Stimulated activated naive CD8-positive, alpha-beta T cell treated with anti-CD3 and anti-CD28 coated beads, Interleukin-15, amount 100 ng/mL, for 72 hours (primary cell): ENCODE measurements around the gene UBE2Q1.
"Not testable (repeated sequence)": the region's sequence is repeated elsewhere in the genome, so short reads cannot be mapped to it uniquely, and the experiment has no call there.

ENCODE experiments used
- ATAC-seq: fragments of 150-1000 bp; cut with Tn5 transposase; 2 replicates; pipeline ENCODE4 v1.10.0; 2021; ENCODE audit warnings: mild to moderate bottlenecking, moderate library complexity
- DNase-seq, 2 donors: peaks; one replicate each; pipeline ENCODE4 v3.0.0; 2021 to 2022
- H3K27ac Mint-ChIP-seq, 2 donors: one replicate each; pipeline ENCODE4 v1.8.0; 2022; ENCODE audit warnings: mild to moderate bottlenecking in 2 of 2, mixed read lengths in 2 of 2, moderate library complexity in 2 of 2
- H3K27me3 Mint-ChIP-seq: one replicate; pipeline ENCODE4 v1.8.0; 2022; ENCODE audit warnings: mixed read lengths
- H3K4me1 Mint-ChIP-seq: one replicate; pipeline ENCODE4 v1.8.0; 2022; ENCODE audit warnings: mild to moderate bottlenecking, mixed read lengths
- H3K4me3 Mint-ChIP-seq, 2 donors: one replicate each; pipeline ENCODE4 v1.8.0; 2022; ENCODE audit warnings: mild to moderate bottlenecking in 2 of 2, mixed read lengths in 2 of 2, moderate library complexity in 1 of 2
- H3K9me3 Mint-ChIP-seq, 2 donors: one replicate each; pipeline ENCODE4 v1.8.0; 2022; ENCODE audit warnings: mixed read lengths in 2 of 2

The UBE2Q1 gene

DNA sequence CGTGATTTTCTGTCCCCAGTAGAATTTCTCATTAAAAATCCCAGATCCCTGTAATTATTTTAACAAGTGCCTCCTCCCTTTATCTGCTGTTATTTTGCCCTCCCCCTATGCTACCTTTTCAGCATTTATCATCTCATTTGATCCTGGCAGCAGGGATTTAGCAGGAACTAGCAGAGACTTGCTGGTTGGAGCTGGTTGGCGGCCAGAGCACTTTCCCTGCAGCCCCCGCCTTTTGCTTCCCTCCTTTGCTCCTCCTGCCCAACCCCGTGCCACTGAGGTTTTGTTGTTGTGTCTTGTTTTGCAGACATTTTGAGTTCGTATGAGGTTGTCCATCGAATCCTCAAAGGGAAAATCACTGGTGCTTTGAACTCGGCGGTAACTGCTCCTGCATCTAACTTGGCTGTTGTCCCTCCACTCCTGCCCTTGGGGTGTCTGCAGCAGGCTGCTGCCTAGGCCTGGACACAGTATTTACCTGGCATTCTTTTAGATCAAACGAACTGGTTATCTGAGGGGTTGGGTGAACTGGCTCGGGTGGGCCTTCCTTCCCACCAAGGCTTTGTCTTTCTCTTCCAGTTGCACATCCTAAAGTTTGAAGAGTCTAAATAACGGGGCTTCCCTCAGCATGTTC, 11.2 kb downstream of the UBE2Q1 start:
- no peak for ATAC-seq
- Mint-ChIP-seq H3K4me3 (no peak overlapping the region), H3K4me1 (peaks cover 28% of the 10 kb centered on the region), H3K9me3 (no peaks in the 10 kb centered on the region), H3K27ac (no peak overlapping the region), H3K27me3 (no peaks in the 10 kb centered on the region)
- no peak for DNase-seq

DNA sequence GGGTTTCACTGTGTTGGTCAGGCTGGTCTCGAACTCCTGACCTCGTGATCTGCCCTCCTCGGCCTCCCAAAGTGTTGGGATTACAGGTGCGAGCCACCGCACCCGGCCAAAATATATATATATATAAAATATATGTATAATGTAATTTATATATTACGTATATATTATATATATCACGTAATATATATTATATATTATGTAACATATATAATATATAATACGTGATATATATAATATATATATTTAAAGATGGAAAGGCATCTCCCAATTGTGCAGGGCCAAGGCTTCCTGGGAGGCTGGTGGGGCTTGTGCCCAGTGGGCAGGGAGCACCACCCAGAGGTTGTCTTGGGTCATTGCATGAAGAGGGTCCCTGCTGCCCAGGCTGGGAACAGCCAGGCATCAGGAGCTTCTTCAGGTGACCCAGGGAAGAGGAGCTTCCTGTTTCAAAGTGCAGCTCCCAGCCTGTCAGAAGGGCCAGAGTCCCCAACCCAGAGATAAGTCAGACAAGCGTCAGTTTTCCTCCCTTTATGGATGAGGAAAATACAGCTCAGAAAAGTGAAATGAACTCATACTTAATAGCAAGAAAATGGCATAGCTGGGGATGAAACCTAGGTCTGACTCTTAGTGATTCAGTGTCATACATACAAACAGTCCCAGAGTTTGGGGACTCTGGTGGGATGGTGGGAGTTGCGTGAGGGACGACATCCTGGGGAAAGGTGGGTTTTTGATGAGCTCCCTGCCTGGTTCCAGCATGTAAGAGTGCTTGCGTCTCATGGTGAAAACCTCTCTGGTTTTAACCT, 12.0 kb downstream of the UBE2Q1 start:
- H3K9me3 Mint-ChIP-seq, result no peaks in the 10 kb centered on the region
- H3K4me1 Mint-ChIP-seq, result peaks cover 23% of the 10 kb centered on the region
- peak; percentile 87 for ATAC-seq
- peaks cover 2% of the 10 kb centered on the region for H3K27me3 Mint-ChIP-seq
- DNase-seq, result peak; percentile 52 to 68
- H3K27ac Mint-ChIP-seq, result no peak overlapping the region
- H3K4me3 Mint-ChIP-seq, result no peak overlapping the region

DNA sequence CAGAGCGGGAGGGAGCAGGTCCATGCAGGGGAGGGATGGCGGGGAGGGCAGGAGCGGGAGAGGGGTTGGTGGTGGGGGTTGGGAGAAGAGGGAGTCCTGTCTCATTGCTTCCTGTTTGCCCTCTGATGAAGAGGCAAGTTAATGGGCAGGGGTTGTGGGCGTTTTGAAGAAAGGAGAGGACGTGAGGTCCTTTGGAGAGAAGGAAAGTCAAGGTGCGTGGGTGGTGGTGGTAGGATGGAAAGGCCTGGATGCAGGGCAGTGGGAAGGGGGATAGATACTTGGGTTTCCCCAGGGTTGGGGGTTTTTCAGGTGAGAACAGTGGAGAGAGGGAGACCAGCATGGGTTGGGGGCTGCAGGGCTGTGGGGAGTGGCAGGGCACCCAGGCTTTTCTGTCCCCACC, 17.2 kb downstream of the UBE2Q1 start:
- no peak overlapping the region for H3K4me3 Mint-ChIP-seq
- peaks cover 6% of the 10 kb centered on the region for H3K4me1 Mint-ChIP-seq
- H3K9me3 Mint-ChIP-seq, result no peaks in the 10 kb centered on the region
- ATAC-seq, result no peak
- peaks cover 19% of the 10 kb centered on the region for H3K27me3 Mint-ChIP-seq
- no peak for DNase-seq
- no peak overlapping the region for H3K27ac Mint-ChIP-seq

DNA sequence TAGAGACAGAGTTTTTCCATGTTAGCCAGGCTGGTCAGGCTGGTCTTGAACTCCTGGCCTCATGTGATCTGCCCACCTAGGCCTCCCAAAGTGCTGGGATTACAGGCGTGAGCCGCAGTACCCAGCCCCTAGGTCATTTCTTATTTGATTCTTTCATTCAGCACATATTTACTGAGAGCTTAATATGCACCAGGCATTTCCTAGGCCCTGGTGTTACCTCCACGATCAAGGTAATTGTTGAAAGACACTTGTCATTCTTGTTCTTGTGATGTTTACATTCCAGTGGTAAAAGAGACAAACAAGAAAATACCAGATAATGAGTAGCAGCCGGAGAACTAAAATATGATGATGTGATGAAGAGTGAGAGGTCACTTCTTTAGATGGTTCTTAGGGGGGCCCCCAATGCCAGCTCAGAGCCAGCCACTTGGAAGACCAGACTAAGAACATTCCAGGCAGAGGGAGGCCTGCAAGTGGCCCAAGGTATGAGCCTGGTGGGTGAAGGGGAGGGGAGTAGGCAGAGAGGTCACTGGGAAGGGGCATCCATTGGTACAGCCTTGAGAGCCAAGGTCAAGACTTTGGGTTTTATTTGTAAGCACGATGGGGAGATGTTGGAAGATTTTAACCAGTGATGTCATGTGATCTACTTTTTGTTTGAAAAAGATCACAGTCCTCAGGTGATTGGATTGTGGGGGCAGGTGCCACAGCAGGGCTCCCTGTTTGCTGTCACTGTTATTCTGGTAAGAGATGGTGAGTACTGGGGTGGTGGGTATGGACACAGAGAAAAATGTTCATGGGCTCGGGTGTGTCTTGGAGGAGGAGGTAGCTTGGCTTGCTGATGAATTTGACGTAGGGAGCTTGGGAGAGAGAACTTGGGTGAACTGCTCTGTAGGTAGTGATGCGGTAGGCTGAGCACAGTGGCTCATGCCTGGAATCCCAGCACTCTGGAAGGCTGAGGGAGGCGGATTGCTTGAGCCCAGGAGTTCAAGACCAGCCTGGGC, 18.7 kb downstream of the UBE2Q1 start:
- ATAC-seq (no peak), DNase-seq (no peak)
- Mint-ChIP-seq H3K9me3 (peaks cover 0 to 6% of the 10 kb centered on the region in 2 donors), H3K4me1 (peaks cover 6% of the 10 kb centered on the region), H3K27me3 (peaks cover 30% of the 10 kb centered on the region), H3K27ac (no peak overlapping the region), H3K4me3 (no peak overlapping the region)

DNA sequence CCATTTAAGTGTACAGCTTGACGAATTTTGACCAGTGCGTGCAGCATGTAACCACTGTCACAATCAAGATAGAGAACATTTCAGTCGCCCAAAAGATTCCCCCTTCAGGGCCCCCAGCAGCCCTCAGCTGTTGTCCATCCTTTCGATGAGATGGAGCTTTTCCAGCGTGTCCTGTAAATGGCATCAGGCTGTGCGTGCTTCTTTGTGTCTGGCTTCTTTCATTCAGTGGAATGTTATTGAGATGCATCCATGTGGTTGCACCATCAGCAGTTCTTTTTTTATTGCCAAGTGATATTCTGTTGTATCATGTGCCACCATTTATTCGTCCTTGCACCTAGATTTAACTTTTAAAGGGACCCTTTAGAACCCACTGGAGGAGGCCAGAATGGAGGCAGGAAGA, 21.9 kb downstream of the UBE2Q1 start:
- H3K4me1 Mint-ChIP-seq, result peaks cover 6% of the 10 kb centered on the region
- ATAC-seq, result no peak
- H3K9me3 Mint-ChIP-seq, result peaks cover 0 to 6% of the 10 kb centered on the region in 2 donors
- no peak for DNase-seq
- no peak overlapping the region for H3K4me3 Mint-ChIP-seq
- H3K27ac Mint-ChIP-seq, result no peak overlapping the region
- H3K27me3 Mint-ChIP-seq, result peaks cover 29% of the 10 kb centered on the region

DNA sequence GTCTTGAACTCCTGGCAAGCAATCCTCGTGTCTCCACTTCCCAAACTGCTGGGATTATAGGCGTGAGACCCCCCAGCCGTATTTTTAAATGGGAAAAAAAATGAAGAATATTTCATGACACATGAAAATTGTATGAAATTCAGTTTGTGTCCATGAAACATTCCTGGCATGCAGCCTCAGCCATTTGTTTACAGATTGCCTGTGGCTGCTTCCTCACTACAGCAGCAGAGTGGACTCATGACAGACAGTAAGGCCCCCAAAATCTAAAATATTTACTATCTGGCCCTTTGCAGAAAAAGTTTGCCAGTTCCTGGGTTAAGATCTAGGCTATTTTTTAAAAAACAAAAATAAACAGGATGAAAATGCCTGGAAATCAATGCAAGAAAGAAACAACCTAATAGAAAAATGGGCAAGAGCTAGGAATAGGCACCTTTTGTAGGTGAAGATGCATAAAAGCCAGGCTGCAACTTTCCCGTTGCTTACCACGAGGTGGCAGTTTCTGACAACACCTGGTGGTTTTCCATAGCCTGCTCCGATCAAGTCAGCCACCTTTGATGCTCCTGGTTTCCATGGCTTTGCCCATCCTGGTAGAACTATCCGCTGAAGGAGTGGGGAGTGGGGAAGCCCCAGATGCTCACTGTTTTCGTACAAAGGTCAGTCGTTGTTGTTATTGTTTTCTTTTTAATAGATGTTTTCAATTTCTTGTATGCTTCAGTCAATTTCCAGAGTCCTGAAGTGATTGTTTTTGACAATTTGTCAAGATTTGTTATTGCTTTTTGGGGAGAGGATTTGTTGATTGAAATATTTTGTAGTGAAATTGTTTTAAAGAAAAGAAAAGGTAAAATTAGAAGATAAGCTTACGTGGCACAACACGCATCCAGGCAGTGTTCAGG, 24.3 kb downstream of the UBE2Q1 start:
- Mint-ChIP-seq H3K4me1 (peaks cover 6% of the 10 kb centered on the region), H3K9me3 (peaks cover 0 to 6% of the 10 kb centered on the region in 2 donors), H3K27ac (no peak overlapping the region), H3K27me3 (peaks cover 11% of the 10 kb centered on the region), H3K4me3 (no peak overlapping the region)
- DNase-seq (no peak), ATAC-seq (no peak)

DNA sequence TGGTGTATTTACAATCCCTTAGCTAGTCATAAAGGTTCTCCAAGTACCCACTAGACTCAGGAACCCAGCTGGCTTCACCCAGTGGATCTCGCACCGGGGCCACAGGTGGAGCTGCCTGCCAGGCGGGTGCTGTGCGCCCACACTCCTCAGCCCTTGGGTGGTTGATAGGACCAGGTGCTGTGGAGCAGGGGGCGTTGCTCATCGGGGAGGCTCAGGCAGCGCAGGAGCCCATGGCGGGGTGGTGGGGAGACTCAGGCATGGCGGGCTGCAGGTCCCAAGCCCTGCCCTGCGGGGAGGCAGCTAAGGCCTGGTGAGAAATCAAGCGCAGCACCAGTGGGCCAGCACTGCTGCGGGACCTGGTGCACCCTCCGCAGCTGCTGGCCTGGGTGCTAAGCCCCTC, 26.5 kb downstream of the UBE2Q1 start:
- not testable (repeated sequence) for H3K9me3 Mint-ChIP-seq, ATAC-seq, H3K4me3 Mint-ChIP-seq, DNase-seq, H3K27ac Mint-ChIP-seq, H3K4me1 Mint-ChIP-seq
- H3K27me3 Mint-ChIP-seq, result peaks cover 11% of the 10 kb centered on the region

DNA sequence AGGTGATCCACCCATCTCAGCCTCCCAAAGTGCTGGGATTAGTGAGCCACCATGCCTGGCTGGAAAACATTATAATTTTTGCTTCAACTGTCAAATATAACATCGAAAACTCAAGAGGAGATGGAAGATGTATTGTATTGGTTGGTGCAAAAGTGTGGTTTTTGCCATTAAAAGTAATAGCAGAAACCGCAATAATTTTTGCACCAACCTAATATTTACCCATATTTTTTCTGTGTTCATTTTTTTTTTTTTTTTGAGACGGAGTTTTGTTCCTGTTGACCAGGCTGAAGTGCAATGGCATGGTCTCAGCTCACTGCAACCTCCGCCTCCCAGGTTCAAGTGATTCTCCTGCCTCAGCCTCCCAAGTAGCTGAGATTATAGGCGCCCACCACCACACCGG, 29.2 kb downstream of the UBE2Q1 start:
- H3K27ac Mint-ChIP-seq, result no peak overlapping the region
- DNase-seq (no peak), ATAC-seq (no peak)
- H3K4me3 Mint-ChIP-seq, result no peak overlapping the region
- no peaks in the 10 kb centered on the region for H3K27me3 Mint-ChIP-seq
- no peaks in the 10 kb centered on the region for H3K4me1 Mint-ChIP-seq
- H3K9me3 Mint-ChIP-seq, result no peaks in the 10 kb centered on the region

DNA sequence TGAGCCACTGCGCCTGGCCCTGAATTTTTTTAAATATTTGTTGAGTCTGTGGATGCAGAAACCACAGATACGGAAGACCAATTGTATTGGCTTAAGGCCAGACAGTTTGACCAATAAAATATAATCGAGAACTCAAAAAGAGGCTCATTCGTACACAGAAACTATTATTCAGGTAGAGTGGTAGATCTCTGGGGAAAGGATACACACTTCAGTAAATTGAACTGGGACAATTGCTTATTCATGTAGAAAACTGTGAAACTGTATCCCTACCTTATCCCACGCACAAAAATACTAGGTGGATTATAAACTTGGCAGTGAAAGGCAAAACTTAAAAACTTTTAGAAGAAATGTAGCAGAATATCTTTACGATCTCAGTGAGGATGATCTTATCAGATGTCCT, 31.3 kb downstream of the UBE2Q1 start:
- H3K4me3 Mint-ChIP-seq, result no peak overlapping the region
- no peak for DNase-seq
- H3K27me3 Mint-ChIP-seq, result no peaks in the 10 kb centered on the region
- ATAC-seq, result no peak
- no peaks in the 10 kb centered on the region for H3K9me3 Mint-ChIP-seq
- H3K4me1 Mint-ChIP-seq, result no peaks in the 10 kb centered on the region
- no peak overlapping the region for H3K27ac Mint-ChIP-seq

DNA sequence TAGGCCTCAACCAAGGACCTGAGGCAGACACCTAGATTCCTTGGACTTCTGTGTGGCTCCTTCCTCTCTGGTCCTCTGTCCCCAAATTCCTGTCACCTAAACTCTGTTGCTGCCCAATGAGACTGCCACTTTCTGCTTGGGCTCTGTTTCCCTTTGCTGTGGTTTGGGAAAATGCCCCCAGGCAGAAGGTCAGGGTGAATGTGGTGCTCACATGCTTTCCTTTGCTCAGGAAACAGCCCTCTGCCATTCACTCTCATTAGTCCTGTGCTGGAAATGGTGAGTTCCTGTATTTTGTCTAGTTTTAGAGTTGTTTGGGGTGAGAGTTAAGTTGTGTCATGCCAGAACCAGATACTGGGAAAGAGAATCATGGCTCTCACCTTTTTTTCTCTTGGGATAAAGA, 33.6 kb downstream of the UBE2Q1 start:
- H3K27me3 Mint-ChIP-seq, result no peaks in the 10 kb centered on the region
- DNase-seq, result no peak
- H3K27ac Mint-ChIP-seq, result no peak overlapping the region
- no peak for ATAC-seq
- H3K4me3 Mint-ChIP-seq, result no peak overlapping the region
- no peaks in the 10 kb centered on the region for H3K9me3 Mint-ChIP-seq
- no peaks in the 10 kb centered on the region for H3K4me1 Mint-ChIP-seq

DNA sequence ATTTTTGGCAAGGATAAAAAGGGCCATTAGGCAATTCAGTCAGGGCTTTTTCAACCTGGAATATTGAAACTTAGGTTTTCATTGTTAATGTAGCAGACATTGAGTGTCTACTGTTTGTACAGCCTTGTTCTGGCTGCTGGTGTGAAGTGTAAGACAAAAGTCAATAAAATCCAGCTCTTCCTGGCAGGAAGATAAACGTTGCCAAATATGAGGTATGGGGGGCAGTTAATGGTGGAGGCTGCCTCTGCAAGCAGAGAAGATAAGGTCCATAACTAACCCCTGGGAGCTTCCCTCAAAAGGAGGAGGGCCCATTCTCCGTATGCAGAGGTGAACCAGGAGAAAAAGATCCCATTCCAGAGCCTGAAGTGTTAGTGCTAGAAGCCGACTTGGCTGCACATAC, 36.8 kb downstream of the UBE2Q1 start:
- no peak overlapping the region for H3K4me3 Mint-ChIP-seq
- H3K4me1 Mint-ChIP-seq, result no peaks in the 10 kb centered on the region
- H3K9me3 Mint-ChIP-seq, result no peaks in the 10 kb centered on the region
- H3K27me3 Mint-ChIP-seq, result no peaks in the 10 kb centered on the region
- DNase-seq (no peak), ATAC-seq (no peak)
- H3K27ac Mint-ChIP-seq, result no peak overlapping the region

DNA sequence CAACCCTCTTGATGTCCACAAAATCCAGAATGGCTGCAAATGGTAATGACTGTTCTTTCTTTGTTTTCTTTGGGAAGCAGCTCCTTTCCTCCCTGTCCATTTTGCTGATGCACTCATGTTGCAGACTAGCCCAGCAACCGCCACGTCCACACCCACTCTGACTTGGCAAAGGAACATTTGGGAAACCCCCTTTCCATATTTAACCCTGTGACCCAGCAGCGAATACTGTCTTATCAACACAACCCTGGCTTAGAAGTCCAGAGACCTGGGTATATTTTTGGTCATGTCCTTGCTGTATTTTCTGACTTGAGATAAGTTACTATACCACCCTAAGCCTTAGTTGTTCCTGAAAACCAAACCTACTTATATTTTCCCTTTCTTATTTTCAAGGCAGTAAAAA, 38.1 kb downstream of the UBE2Q1 start:
- Mint-ChIP-seq H3K27ac (no peak overlapping the region), H3K4me1 (no peaks in the 10 kb centered on the region), H3K27me3 (no peaks in the 10 kb centered on the region), H3K4me3 (no peak overlapping the region), H3K9me3 (no peaks in the 10 kb centered on the region)
- DNase-seq (no peak), ATAC-seq (no peak)

DNA sequence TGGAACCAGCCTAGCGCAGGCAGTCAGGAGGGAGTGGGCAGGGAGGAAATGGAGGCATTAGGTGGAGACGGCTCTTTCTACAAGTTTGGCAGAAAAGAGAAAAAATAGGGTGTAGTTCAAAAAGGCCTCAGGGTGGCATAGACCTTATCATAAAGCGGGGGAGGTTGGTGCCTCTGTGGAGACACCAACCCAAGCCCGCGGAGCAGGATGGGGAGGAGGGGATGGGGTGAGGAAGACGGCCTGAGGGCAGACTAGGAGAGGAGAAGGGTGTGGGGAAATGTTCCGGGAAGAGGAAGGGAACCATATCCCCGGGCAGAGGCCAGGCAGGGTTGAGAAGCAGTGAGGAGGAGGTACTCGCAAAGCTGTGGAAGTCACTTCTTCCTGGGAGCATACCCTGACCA, 38.9 kb downstream of the UBE2Q1 start:
- no peak overlapping the region for H3K27ac Mint-ChIP-seq
- H3K4me3 Mint-ChIP-seq, result no peak overlapping the region

DNA sequence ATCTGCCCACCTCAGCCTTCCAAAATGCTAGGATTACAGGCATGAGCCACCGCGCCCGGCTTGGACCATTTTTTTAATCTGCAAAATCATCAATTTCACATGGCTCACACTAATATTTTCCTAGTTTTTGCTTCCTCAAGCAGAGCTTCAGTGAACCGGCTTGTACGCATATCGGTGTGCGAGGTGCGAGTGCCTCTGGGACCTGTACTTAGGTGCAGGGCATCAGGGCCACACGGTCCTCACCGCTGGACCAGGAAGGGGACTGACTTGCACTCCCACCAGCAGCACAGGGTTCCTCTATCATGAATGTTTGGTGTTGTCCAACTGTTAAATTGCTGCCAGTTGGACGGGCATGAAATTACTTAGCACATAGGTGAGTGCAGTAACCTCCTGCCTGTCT, 40.8 kb downstream of the UBE2Q1 start:
- Mint-ChIP-seq H3K27me3 (peaks cover 5% of the 10 kb centered on the region), H3K4me3 (no peak overlapping the region), H3K9me3 (no peaks in the 10 kb centered on the region)

More for the DNA sequence above, 38.9 kb downstream of the UBE2Q1 start:
- no peaks in the 10 kb centered on the region for H3K27me3 Mint-ChIP-seq
- H3K4me1 Mint-ChIP-seq, result no peaks in the 10 kb centered on the region
- no peak for ATAC-seq
- DNase-seq, result no peak
- no peaks in the 10 kb centered on the region for H3K9me3 Mint-ChIP-seq

DNA sequence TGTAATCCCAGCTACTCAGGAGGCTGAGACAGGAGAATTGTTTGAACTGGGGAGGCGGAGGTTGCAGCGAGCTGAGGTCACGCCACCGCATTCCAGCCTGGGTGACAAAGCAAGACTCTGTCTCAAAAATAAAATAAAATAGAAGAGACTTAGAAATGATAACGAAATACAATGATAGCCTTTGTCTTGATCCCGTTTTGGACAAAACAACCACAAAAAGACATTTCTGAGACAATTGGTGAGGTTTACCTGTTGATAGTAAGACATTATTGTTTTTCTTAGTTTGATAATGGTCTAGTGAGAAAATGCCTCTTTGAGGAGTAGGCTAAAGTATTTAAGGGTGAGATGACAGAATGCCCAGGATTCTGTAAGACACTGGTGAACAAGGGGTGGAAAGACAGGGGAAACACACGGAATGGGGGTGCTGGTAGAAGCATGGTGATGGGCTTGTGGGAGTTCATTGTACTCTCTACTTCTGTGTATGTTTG, 44.4 kb downstream of the UBE2Q1 start:
- ATAC-seq (no peak), DNase-seq (no peak)
- Mint-ChIP-seq H3K27me3 (peaks cover 17% of the 10 kb centered on the region), H3K9me3 (no peaks in the 10 kb centered on the region), H3K4me1 (no peaks in the 10 kb centered on the region), H3K27ac (no peak overlapping the region), H3K4me3 (no peak overlapping the region)

More for the DNA sequence above, 40.8 kb downstream of the UBE2Q1 start:
- Mint-ChIP-seq H3K27ac (no peak overlapping the region), H3K4me1 (no peaks in the 10 kb centered on the region)
- DNase-seq, result no peak
- ATAC-seq, result no peak
